Mucosa of gallbladder (tissue), 1 donor: ENCODE data around the gene ZNF595. TPM values are rescaled to one million over a fixed set of nuclear protein-coding genes. Genes with fewer than 3 reads are reported as not detected.

Source experiments
- total RNA-seq: library from RNA; stranded (reverse); gene quantifications from one replicate; pipeline ENCODE4 v1.2.1, GENCODE V29; 2021
- donor health status: DM: no; HTN: no; CAD: no.

The ZNF595 gene
- total RNA-seq, 1 donor from 2014 or later = 17.6 TPM

Other genes with a start within 250 kb of the ZNF595 start
- 11.6 TPM for gene ZNF718, start 71.2 kb downstream of the ZNF595 start, total RNA-seq